Measurements from ENCODE around the gene IRF5. TPM values are rescaled to one million over a fixed set of nuclear protein-coding genes. Genes with fewer than 3 reads are reported as not detected.
A peak's percentile ranks its signal among the peaks of the same experiment; 100 is the strongest.

IRF5 gene
- total RNA-seq, 1 experiment from 2014 or later = 0.66 TPM

- DNase-seq (ENCODE audit: low spot score) = no peak
Observed at GRCh38 chr7:128902761-128903585, 34.8 kb upstream of the IRF5 start.

More at GRCh38 chr7:128902761-128903585, 34.8 kb upstream of the IRF5 start:
- no peak for ATAC-seq
- POLR2A ChIA-PET = interaction anchor here (1.0 kb wide), 1 partner anchor 8 kb away, joined by 3 read pairs; the partner anchor contains the start of gene KCP
- no peak overlapping the region for H3K4me3 Mint-ChIP-seq
- H3K36me3 Mint-ChIP-seq = peaks cover 14% of the 10 kb centered on the region
- H3K27me3 Mint-ChIP-seq (ENCODE audit: low read depth) = peaks cover 13% of the 10 kb centered on the region
- CTCF ChIA-PET = interaction anchor here (1.0 to 1.8 kb wide), 5 partner anchors 19 to 261 kb away, joined by 3 to 6 read pairs (median 5); no protein-coding TSS in a partner anchor
- H3K9me3 Mint-ChIP-seq = peaks cover 23% of the 10 kb centered on the region
- H3K4me1 Mint-ChIP-seq = peaks cover 3% of the 10 kb centered on the region; the same call in 1 of the 2 replicates
- TF ChIP-seq ZNF281 (CRISPR knock-in tag; IDR thresholded peaks at IDR 0.05) = no peak
- TF ChIP-seq AFF4 (CRISPR knock-in tag; IDR thresholded peaks at IDR 0.05; ENCODE audit: borderline replicate concordance) = no peak
- no peak for TF ChIP-seq JAZF1 (CRISPR knock-in tag; IDR thresholded peaks at IDR 0.05)
- TF ChIP-seq CTCF (IDR thresholded peaks at IDR 0.05) = no peak
- peak overlapping the region; percentile 10; the same call in 1 of the 2 replicates for H3K27ac Mint-ChIP-seq
